GM21786 (cell line): ENCODE data around the gene IGFALS.

Experiments
- ATAC-seq: cut with Tn5 transposase; IDR thresholded peaks from one replicate; pipeline ENCODE4 v1.9.1; 2021; ENCODE audit not compliant: unreplicated experiment

Gene IGFALS

DNA sequence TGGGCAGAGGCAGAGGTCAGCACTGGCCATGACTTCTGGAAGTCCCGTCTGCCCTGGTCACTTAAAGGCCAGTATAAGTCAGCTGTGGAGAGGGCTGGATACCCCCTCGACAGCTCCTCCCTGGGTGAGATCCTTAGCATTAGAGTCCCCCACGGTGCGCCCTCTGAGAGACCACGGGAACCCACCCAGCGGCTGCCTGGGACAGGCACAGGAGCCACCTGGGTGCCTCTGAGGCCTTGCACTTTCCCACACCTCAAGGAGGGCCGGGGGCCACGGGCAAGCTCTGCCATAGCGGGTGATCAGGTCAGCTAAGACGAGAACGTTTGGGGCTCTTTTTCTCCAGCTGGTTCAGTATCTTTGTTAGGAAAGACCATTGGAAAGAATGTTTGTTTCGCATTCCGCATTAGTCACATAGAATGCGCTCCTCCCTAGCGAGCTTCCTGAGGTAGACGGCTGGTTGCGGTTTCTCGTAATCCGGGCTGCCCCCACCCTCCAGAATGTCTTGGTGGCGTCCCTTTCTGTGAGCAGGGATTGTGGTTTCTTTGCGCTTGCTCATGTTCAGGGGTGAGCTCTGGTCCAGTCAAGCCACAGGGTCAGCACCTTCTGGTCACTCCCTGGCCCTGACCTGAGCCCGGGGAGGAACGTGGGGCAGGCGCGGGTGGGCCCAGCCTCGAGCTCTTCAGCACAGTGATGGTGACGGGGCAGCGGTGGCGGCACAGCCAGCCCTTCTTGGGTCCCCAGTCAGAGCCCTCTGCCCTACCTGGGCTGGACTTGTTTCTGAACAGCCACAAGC, 47.4 kb downstream of the IGFALS start:
- ATAC-seq, result no peak

DNA sequence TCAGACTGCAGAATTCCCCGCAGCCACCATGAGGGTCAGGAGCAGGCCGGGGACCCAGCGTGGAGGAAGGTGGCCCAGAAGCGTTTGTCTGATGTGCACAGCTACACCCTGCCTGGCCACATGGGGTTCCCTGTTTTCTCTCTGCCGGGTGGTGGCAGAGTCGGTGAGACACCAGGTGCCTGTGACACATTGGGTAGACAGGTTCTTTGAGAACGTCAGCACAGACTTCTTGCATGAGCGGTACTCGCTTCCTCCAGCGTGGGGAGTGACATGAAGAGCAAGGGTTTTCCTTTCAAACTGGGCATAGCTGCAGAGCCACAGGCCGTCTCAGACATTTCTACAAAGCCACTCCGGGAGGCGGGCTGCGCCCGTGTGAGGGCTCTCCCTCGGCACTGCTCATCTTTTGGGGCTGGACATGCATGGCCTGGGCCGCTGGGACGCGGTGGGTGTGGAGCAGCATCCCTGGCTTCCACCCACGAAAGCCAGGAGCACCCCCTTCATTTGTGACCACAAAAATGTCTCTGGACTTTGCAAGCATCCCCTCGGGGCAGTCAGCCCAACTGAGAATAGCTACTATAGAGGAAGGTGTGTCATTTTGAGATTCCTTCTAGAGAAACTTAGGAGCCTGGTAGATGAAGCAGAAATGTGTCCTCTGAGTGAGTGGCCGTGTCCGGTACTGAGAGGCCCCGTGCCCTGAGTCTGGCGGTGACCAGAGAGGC, 48.2 kb downstream of the IGFALS start:
- no peak for ATAC-seq

DNA sequence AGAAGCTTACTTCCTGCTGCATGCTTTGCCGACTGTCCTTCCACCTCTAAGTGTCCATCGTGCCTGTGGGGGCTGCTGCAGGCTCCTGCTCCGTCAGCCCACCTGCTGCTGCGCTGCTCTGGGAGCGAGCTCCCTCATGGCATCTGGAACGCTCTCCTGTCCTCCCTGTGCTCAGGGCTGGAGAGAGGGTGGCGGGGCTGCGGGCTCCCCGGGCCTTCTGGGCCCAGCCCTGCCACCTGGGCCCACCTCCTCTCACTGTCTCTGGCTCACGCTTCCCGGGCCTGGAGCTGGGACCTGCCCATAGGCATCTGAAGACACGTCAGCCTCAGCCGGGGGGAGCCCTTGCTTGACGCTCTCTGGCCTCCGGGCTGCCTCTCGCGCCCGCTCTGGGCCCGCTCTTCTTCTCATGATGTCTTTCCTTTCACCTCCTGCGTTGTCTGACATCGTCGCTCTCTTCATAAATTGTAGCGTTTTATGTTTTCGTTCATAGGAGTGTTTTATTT, 49.1 kb downstream of the IGFALS start:
- ATAC-seq, result no peak

DNA sequence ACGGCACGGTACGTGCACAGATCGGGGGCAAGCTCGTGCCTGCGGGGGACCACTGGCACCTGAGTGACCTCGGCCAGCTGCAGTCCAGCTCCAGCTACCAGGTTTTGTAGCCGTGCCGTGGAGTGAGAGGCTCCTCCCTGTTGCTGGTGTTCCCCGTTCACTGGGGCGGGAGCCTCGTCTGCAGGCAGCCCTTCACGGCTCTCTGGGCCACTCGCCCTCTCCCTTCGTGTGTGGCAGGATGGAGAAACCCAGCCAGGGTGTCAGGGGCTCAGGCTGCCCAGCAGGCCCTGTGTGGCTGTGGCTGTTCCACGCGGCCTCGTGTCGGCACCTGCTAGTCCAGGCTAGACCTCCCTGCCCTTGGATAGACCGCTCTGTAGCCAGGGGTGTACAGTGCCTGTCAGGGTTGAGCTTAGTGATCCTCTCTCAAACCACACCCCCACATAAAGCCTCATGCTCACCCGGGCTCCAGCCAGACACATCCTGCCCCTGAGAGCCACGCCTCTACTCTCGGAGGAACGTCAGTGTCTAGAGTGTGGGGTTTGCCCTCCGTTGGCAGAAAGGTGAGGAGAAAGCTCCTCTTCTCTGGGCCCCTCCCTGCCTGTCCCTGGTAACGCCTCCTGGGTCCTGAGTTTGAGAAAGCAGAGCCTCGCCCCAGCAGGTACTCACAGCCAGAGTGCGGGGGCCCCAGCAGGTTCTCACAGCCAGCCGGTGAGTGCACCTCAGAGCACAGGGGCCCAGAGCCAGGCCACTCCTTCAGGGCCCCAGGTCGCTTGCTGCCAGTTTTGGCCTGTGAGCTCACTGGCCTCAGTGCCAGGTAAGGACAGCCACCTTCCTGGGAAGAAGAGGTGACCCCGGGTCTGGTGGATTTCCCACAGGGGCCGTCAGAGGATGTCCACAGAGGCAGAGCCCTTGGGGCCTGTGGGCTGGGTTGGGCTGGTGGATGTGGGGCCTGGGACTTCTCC, 49.8 kb downstream of the IGFALS start:
- ATAC-seq, result no peak

DNA sequence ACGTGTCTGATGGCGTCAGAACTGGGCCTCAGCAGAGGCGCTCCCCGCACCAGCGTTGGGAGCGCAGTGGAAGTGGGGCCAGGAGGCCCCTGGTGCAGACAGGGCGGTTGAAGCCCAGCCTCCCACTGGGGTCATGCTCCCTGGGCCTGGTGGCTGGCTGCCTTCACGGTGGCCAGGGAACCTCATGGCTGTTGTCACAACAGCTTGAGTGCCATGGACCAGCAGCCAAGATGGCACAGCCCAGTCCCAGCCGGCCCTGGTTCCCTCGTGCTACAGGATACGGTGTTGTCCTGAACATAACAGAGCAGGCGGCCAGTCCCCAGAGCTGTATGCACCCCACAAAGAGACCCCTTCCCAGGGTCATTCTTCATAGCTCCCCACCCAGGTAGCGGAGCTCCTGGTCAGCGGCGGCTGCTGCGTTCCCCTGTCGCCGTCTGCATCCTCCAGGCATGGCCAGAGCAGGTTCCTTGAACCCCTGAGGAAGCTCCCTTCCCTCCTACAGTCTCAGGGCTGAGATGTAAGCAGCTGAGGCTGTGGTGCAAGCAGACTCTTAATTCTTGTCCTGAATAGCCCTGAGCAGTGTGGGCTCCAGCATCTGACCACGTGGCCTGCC, 51.8 kb downstream of the IGFALS start:
- ATAC-seq, result no peak

DNA sequence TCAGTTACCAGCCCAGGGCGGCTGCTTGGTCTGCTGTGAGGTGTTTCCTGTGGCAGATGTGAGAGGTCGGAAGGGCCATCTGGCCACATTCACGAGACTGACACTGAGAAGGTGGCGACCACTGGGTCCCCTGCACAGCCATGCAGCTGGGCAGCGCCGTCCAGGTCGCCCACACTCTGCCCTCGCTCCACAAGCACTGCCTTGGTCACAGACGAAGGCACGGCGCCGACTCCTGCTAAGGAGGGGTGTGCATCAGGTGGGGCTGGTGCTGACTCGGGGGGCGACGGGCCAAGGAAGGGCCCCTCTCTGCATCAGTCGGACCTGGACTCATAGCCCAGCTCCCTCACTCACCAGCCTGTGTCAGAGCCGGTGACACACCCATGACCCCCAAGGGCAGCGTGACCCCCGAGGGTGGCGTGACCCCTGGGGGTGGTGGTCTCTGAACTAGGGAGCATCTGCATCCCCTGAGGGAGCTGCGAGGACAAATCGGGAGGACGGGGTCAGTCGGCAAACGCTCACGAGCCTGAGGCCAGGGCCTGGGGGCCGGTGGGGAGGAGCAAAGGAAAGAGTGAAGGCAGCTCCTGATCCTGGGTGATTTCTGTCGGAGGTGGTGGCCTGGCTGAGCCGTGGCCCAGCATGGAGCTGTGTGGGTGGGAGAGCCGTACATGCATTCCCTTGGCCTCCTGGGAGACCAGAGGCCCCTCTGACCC, 52.6 kb downstream of the IGFALS start:
- ATAC-seq, result no peak
